ENCODE data around the gene CD109.
"Not testable (repeated sequence)": the region's sequence is repeated elsewhere in the genome, so short reads cannot be mapped to it uniquely, and the experiment has no call there.

CD109 gene

GRCh38 chr6:73823046-73823735 lies 127.2 kb downstream of the CD109 start:
- TF ChIP-seq, protein P1, sequence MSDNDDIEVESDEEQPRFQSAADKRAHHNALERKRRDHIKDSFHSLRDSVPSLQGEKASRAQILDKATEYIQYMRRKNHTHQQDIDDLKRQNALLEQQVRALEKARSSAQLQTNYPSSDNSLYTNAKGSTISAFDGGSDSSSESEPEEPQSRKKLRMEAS (IDR thresholded peaks at IDR 0.05; ENCODE audit: low read depth, low read length), result no peak
- no peak for TF ChIP-seq MYC (IDR thresholded peaks at IDR 0.05; ENCODE audit: low read depth, low read length)
- TF ChIP-seq, protein P2, sequence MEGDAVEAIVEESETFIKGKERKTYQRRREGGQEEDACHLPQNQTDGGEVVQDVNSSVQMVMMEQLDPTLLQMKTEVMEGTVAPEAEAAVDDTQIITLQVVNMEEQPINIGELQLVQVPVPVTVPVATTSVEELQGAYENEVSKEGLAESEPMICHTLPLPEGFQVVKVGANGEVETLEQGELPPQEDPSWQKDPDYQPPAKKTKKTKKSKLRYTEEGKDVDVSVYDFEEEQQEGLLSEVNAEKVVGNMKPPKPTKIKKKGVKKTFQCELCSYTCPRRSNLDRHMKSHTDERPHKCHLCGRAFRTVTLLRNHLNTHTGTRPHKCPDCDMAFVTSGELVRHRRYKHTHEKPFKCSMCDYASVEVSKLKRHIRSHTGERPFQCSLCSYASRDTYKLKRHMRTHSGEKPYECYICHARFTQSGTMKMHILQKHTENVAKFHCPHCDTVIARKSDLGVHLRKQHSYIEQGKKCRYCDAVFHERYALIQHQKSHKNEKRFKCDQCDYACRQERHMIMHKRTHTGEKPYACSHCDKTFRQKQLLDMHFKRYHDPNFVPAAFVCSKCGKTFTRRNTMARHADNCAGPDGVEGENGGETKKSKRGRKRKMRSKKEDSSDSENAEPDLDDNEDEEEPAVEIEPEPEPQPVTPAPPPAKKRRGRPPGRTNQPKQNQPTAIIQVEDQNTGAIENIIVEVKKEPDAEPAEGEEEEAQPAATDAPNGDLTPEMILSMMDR (IDR thresholded peaks at IDR 0.05; ENCODE audit: low read depth, low read length), result no peak
- TF ChIP-seq POLR2A (IDR thresholded peaks at IDR 0.05; ENCODE audit: extremely low read depth, insufficient read length), result no peak
- no peak overlapping the region for H3K4me3 ChIP-seq (ENCODE audit: low read depth, low read length)
- DNase-seq (ENCODE audit: low read depth), result no peak

- TF ChIP-seq, protein P2 (IDR thresholded peaks at IDR 0.05; ENCODE audit: low read depth, low read length), result no peak
- TF ChIP-seq POLR2A (IDR thresholded peaks at IDR 0.05; ENCODE audit: extremely low read depth, insufficient read length) (no peak), MYC (IDR thresholded peaks at IDR 0.05; ENCODE audit: low read depth, low read length) (no peak)
- TF ChIP-seq, protein P1 (IDR thresholded peaks at IDR 0.05; ENCODE audit: low read depth, low read length), result no peak
- no peak for DNase-seq (ENCODE audit: low read depth)
- H3K4me3 ChIP-seq (ENCODE audit: low read depth, low read length), result no peak overlapping the region
Observed at GRCh38 chr6:73823832-73824231, 127.8 kb downstream of the CD109 start.

GRCh38 chr6:73826571-73826970 lies 130.6 kb downstream of the CD109 start:
- no peak for DNase-seq (ENCODE audit: low read depth)
- no peak overlapping the region for H3K4me3 ChIP-seq (ENCODE audit: low read depth, low read length)
- TF ChIP-seq, protein P2 (IDR thresholded peaks at IDR 0.05; ENCODE audit: low read depth, low read length), result no peak
- TF ChIP-seq MYC (IDR thresholded peaks at IDR 0.05; ENCODE audit: low read depth, low read length) (no peak), POLR2A (IDR thresholded peaks at IDR 0.05; ENCODE audit: extremely low read depth, insufficient read length) (no peak)
- TF ChIP-seq, protein P1 (IDR thresholded peaks at IDR 0.05; ENCODE audit: low read depth, low read length), result no peak

DNA sequence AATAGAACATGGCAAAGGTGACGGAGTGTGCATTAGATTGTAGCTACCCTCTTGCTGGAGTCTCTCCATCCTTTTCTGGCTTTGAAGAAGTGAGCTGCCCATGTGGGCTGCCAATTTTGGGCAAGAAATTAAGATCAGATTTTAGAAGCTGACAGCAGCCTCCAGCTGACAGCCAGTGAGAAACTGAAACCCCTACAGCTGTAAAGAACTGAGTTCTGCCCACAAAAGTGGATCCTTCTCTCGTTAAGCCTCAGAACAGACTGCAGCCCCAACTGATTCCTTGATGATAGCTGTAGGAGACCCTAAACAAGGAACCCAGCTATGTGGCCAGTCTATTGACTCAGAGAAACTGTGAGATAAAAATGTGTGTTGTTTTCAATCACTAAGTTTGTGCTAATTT lies 134.1 kb downstream of the CD109 start:
- no peak for TF ChIP-seq POLR2A (IDR thresholded peaks at IDR 0.05; ENCODE audit: extremely low read depth, insufficient read length)
- DNase-seq (ENCODE audit: low read depth), result no peak
- no peak overlapping the region for H3K4me3 ChIP-seq (ENCODE audit: low read depth, low read length)

DNA sequence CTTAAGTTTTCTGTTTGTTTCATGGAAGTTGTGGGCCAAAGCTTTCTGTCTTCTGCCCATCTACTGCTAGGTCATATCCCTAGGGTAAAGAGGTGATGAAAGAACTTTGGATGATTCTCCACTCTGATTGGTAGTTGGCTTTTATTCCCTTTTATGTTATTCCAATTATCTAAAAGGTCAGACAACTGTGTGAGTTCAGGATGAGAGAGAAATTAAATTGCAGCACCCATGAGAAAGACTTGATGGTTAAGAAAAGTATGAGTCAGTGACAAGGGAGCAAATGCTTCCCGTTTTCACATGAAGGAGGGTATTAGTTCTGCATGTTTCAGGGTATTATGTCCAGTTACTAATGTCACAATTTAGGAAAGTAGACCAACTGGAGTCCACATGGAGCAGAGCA lies 136.3 kb downstream of the CD109 start:
- H3K4me3 ChIP-seq (ENCODE audit: low read depth, low read length), result no peak overlapping the region
- no peak for TF ChIP-seq MYC (IDR thresholded peaks at IDR 0.05; ENCODE audit: low read depth, low read length)
- TF ChIP-seq POLR2A (IDR thresholded peaks at IDR 0.05; ENCODE audit: extremely low read depth, insufficient read length), result no peak
- TF ChIP-seq, protein P1 (IDR thresholded peaks at IDR 0.05; ENCODE audit: low read depth, low read length), result no peak
- TF ChIP-seq, protein P2 (IDR thresholded peaks at IDR 0.05; ENCODE audit: low read depth, low read length), result no peak
- DNase-seq (ENCODE audit: low read depth), result no peak

DNA sequence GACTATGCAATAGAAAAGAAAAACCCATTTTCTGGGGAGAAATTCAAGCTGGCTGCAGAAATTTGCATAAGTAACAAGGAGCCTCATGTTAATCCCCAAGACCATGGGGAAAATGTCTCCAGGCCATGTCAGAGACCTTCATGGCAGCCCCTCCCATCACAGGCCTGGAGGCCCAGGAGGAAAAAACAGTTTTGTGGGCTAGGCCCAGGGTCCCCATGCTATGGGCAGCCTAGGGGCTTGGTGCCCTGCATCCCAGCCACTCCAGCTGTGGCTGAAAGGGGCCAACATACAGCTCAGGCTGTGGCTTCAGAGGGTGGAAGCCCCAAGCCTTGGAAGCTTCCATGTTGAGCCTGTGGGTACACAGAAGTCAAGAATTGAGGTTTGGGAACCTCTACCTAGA lies 148.7 kb downstream of the CD109 start:
- not testable (repeated sequence) for DNase-seq (ENCODE audit: low read depth); H3K4me3 ChIP-seq (ENCODE audit: low read depth, low read length)

DNA sequence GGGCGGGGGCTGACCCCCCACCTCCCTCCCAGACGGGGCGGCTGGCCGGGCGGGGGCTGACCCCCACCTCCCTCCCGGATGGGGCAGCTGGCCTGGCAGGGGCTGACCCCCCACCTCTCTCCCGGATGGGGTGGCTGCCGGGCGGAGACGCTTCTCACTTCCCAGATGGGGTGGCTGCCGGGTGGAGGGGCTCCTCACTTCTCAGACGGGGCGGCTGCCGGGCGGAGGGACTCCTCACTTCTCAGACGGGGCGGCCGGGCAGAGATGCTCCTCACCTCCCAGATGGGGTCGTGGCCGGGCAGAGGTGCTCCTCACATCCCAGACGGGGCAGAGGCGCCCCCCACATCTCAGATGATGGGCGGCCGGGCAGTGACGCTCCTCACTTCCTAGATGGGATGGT lies 155.0 kb downstream of the CD109 start:
- not testable (repeated sequence) for DNase-seq (ENCODE audit: low read depth); H3K4me3 ChIP-seq (ENCODE audit: low read depth, low read length)

All from NB4 (cell line).